Adrenal gland (tissue), 12 donors: Measurements from ENCODE around the gene VBP1. TPM values are rescaled to one million over a fixed set of nuclear protein-coding genes. Genes with fewer than 3 reads are reported as not detected.

ENCODE experiments used
- DNase-seq, 7 donors: peaks; one replicate each; pipeline ENCODE4 v3.0.0-alpha.2; 2019 to 2020
- H3K27ac ChIP-seq, 5 donors: fragments of 200-600 bp; sonication (generic) in 4 of 5; 1 replicate in 3 of 5; 2 replicates in 2 of 5; pipeline versions ENCODE4 v1.5.1 to v1.8.0; 2016 to 2020; ENCODE audit warnings: mild to moderate bottlenecking in 1 of 5
- H3K27me3 ChIP-seq: fragments of 200-600 bp; 2 replicates; pipeline ENCODE4 v1.8.0; 2021
- H3K36me3 ChIP-seq, 2 donors: fragments of 200-600 bp; replicated peaks in 1 of 2; 1 replicate in 1 of 2; 2 replicates in 1 of 2; pipeline versions ENCODE4 v1.5.1 to v1.8.0; 2018 to 2022
- H3K4me1 ChIP-seq, 2 donors: fragments of 200-600 bp; replicated peaks in 1 of 2; 1 replicate in 1 of 2; 2 replicates in 1 of 2; pipeline versions ENCODE4 v1.5.1 to v1.8.0; 2018 to 2021
- H3K4me3 ChIP-seq, 4 donors: fragments of 200-600 bp; sonication (generic) in 3 of 4; one replicate each; pipeline ENCODE4 v1.5.1; 2016 to 2018
- H3K9me3 ChIP-seq, 3 donors: fragments of 200-600 bp; sonication (generic) in 1 of 3; replicated peaks in 1 of 3; 1 replicate in 2 of 3; 2 replicates in 1 of 3; pipeline versions ENCODE4 v1.5.1 to v1.8.0; 2016 to 2021
- POLR2A ChIP-seq, 2 donors: fragments of 450-650 bp; IDR thresholded peaks; one replicate each; pipeline ENCODE4 v1.6.1; 2017; ENCODE audit warnings: antibody characterized with exemption in 2 of 2, mild to moderate bottlenecking in 2 of 2, moderate library complexity in 1 of 2
- WGBS, 4 donors: extraction: QIAGEN DNeasy Blood & Tissue Kit in 2 of 4; methylation state at CpG; one replicate each; pipeline versions ENCODE4 v1.1.5 to v1.1.7; 2013 to 2017; 5-methylcytosine and 5-hydroxymethylcytosine counted together
- intact Hi-C, 2 donors: fragments of 100-400 bp; cut with DNase I; formaldehyde crosslinking; loops; one replicate each; pipeline versions ENCODE4 v1.14.1 to v1.15.0; 2022 to 2023
- polyA plus RNA-seq, 3 donors: library from polyadenylated mRNA; stranded (reverse); fragments of 200-250 nt in 2 of 3; fragments of 350-450 nt in 1 of 3; fragmentation: Illumina TruSeq in 1 of 3; extraction: RNeasy Lipid Tissue Mini Kit (QIAGEN cat#74804) in 1 of 3; gene quantifications; one replicate each; pipeline ENCODE4 v1.2.3, GENCODE V29; 2013 to 2014
- total RNA-seq, 9 donors: library from RNA; depleted of rRNA in 4 of 9; stranded (reverse); fragments of >200 nt in 4 of 9; fragments of 120-200 nt in 1 of 9; fragmentation: NEBNext Ultra II Directional in 1 of 9; extraction: Animal tissue kit (Norgen Biotek cat#: 25700) in 1 of 9; gene quantifications; one replicate each; pipeline versions ENCODE4 v1.1.0 to v1.2.4, GENCODE V29; 2013 to 2023
- TF ChIP-seq, protein P1 (sequence below), 6 experiments: fragments of 450-650 bp in 4 of 6; fragments of 200-600 bp in 2 of 6; sonication (generic) in 1 of 6; IDR thresholded peaks; 1 replicate in 5 of 6; 2 replicates in 1 of 6; pipeline versions ENCODE4 v1.5.1 to v1.8.0; 2016 to 2021; ENCODE audit warnings: antibody characterized with exemption in 6 of 6, mild to moderate bottlenecking in 2 of 6, moderate library complexity in 1 of 6
- donor health status: healthy with polysubstance abuse.
- donor health status: Bipolar disorder and iron deficiency.
- donor health status: DM: yes; HTN: yes; CAD: no.
- donor health status: DM: no; HTN: no; CAD: no.
- donor health status: DM: no; HTN: no; CAD: no.
- donor health status: DM: yes; HTN: yes; CAD: no.

Gene VBP1
- total and polyA plus RNA-seq, 12 donors = 18.2 to 94.0 (median 39.9) TPM

GRCh38 chrX:155231163-155231562 lies 14.9 kb downstream of the VBP1 start:
- no peaks in the 10 kb centered on the region for H3K27me3 ChIP-seq
- no peak for DNase-seq
- peaks cover 0 to 10% of the 10 kb centered on the region in 2 donors for H3K36me3 ChIP-seq
- TF ChIP-seq, protein P1, sequence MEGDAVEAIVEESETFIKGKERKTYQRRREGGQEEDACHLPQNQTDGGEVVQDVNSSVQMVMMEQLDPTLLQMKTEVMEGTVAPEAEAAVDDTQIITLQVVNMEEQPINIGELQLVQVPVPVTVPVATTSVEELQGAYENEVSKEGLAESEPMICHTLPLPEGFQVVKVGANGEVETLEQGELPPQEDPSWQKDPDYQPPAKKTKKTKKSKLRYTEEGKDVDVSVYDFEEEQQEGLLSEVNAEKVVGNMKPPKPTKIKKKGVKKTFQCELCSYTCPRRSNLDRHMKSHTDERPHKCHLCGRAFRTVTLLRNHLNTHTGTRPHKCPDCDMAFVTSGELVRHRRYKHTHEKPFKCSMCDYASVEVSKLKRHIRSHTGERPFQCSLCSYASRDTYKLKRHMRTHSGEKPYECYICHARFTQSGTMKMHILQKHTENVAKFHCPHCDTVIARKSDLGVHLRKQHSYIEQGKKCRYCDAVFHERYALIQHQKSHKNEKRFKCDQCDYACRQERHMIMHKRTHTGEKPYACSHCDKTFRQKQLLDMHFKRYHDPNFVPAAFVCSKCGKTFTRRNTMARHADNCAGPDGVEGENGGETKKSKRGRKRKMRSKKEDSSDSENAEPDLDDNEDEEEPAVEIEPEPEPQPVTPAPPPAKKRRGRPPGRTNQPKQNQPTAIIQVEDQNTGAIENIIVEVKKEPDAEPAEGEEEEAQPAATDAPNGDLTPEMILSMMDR (IDR thresholded peaks at IDR 0.05) = no peak
- no peak for TF ChIP-seq POLR2A (IDR thresholded peaks at IDR 0.05)
- H3K4me1 ChIP-seq = no peaks in the 10 kb centered on the region
- no peak overlapping the region for H3K4me3 ChIP-seq
- no peak overlapping the region for H3K27ac ChIP-seq
- no peaks in the 10 kb centered on the region for H3K9me3 ChIP-seq
- intact Hi-C loops = no loop called here

- H3K36me3 ChIP-seq = peaks cover 0 to 4% of the 10 kb centered on the region in 2 donors
- TF ChIP-seq, protein P1 (IDR thresholded peaks at IDR 0.05) = no peak
- TF ChIP-seq POLR2A (IDR thresholded peaks at IDR 0.05) = no peak
Measured at GRCh38 chrX:155235891-155236290, 19.6 kb downstream of the VBP1 start.

DNA sequence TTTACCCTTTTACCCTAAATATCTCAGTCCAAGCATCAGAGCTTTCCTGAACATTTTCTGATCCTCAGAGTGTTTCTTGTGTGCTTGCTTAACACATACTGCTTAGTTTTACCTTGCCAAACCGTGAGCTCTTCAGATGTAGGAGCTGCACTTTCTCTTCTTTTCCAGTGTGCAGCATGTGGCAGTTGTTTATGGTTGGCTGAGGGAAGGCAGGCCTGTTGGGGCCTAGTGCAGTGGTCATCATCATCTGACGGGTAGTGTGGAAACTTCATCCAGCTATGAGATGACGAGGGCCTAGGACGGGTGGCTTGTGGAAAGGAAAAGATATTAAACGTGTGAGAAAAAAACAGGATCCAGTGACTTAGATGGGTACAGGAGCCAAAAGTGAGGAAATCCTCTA lies 21.5 kb downstream of the VBP1 start:
- no peak for TF ChIP-seq POLR2A (IDR thresholded peaks at IDR 0.05)
- TF ChIP-seq, protein P1 (IDR thresholded peaks at IDR 0.05) = no peak
- no peak for DNase-seq
- Histone ChIP-seq H3K4me1 (no peaks in the 10 kb centered on the region), H3K27me3 (no peaks in the 10 kb centered on the region), H3K9me3 (no peaks in the 10 kb centered on the region), H3K4me3 (no peak overlapping the region), H3K27ac (no peak overlapping the region), H3K36me3 (peaks cover 0 to 4% of the 10 kb centered on the region in 2 donors)
- intact Hi-C loops = no loop called here
- 78 to 94% (median 86%) methylated on average over 5 of the region's 5 CpGs for whole genome bisulfite sequencing, 4 donors

More at GRCh38 chrX:155235891-155236290, 19.6 kb downstream of the VBP1 start:
- Histone ChIP-seq H3K27ac (no peak overlapping the region), H3K4me1 (no peaks in the 10 kb centered on the region), H3K9me3 (no peaks in the 10 kb centered on the region), H3K27me3 (no peaks in the 10 kb centered on the region), H3K4me3 (no peak overlapping the region)
- no peak for DNase-seq
- intact Hi-C loops = no loop called here

DNA sequence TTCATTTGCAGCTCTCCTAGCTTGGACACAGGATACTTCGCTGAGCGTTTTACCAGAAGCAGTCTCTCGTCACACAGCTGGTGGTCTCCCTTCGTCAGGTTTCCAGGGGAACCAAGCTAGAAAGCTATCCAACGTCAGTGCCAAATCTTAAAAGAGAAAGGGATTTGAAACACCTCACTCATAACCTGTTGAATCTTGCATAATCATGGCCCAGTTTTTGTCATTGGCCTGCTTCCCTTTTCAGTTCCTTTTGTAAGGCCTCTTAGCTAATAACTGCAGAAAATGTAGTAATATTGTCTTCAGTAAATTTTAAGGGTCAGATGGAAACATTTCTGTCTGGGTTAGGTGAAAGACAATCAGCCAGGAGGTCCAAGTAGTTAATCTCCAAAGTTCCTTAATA lies 26.0 kb downstream of the VBP1 start:
- Histone ChIP-seq H3K27ac (no peak overlapping the region), H3K27me3 (no peaks in the 10 kb centered on the region), H3K4me1 (no peaks in the 10 kb centered on the region), H3K4me3 (no peak overlapping the region), H3K36me3 (peaks cover 0 to 3% of the 10 kb centered on the region in 2 donors), H3K9me3 (no peaks in the 10 kb centered on the region)
- 62 to 83% (median 72%) methylated on average over 5 of the region's 5 CpGs for WGBS, 4 donors
- no peak for TF ChIP-seq POLR2A (IDR thresholded peaks at IDR 0.05)
- TF ChIP-seq, protein P1 (IDR thresholded peaks at IDR 0.05) = no peak
- no peak for DNase-seq
- intact Hi-C loops = no loop called here
